GM20431 (cell line): ENCODE results near the gene TMEM131.
"Not testable (repeated sequence)": the region's sequence is repeated elsewhere in the genome, so short reads cannot be mapped to it uniquely, and the experiment has no call there.

Experiments used
- in situ Hi-C: fragments of 300-500 bp; cut with MseI, MboI; formaldehyde crosslinking; loops from one replicate; pipeline ENCODE4 v1.15.0; 2020; ENCODE audit warnings: low sequenced_read_pairs; ENCODE audit not compliant: unreplicated experiment

The TMEM131 gene

GRCh38 chr2:97961534-97961933 is 34.2 kb downstream of the TMEM131 start:
- in situ Hi-C loops: no loop called here

- in situ Hi-C loops: no loop called here
Observed at GRCh38 chr2:97958184-97958583, 37.6 kb downstream of the TMEM131 start.

GRCh38 chr2:97957432-97958183 is 38.1 kb downstream of the TMEM131 start:
- in situ Hi-C loops: no loop called here

GRCh38 chr2:97956753-97957152 is 39.0 kb downstream of the TMEM131 start:
- in situ Hi-C loops: not testable (repeated sequence)

- in situ Hi-C loops: no loop called here
Observed at GRCh38 chr2:97953853-97954252, 41.9 kb downstream of the TMEM131 start.

GRCh38 chr2:97952357-97952756 is 43.4 kb downstream of the TMEM131 start:
- in situ Hi-C loops: no loop called here

GRCh38 chr2:97951155-97951680 is 44.5 kb downstream of the TMEM131 start:
- in situ Hi-C loops: no loop called here

GRCh38 chr2:97950329-97951154 is 45.2 kb downstream of the TMEM131 start:
- in situ Hi-C loops: no loop called here

- in situ Hi-C loops: no loop called here
Observed at GRCh38 chr2:97948926-97949325, 46.8 kb downstream of the TMEM131 start.

GRCh38 chr2:97945791-97946190 is 50.0 kb downstream of the TMEM131 start:
- in situ Hi-C loops: no loop called here

GRCh38 chr2:97936881-97937280 is 58.9 kb downstream of the TMEM131 start:
- in situ Hi-C loops: no loop called here

- in situ Hi-C loops: no loop called here
Observed at GRCh38 chr2:97936199-97936598, 59.5 kb downstream of the TMEM131 start.

GRCh38 chr2:97935719-97936161 is 60.0 kb downstream of the TMEM131 start:
- in situ Hi-C loops: no loop called here

GRCh38 chr2:97932975-97933662 is 62.6 kb downstream of the TMEM131 start:
- in situ Hi-C loops: no loop called here

GRCh38 chr2:97931858-97932225 is 63.9 kb downstream of the TMEM131 start:
- in situ Hi-C loops: no loop called here

GRCh38 chr2:97931118-97931857 is 64.5 kb downstream of the TMEM131 start:
- in situ Hi-C loops: no loop called here

- in situ Hi-C loops: no loop called here
Observed at GRCh38 chr2:97928591-97928990, 67.2 kb downstream of the TMEM131 start.

GRCh38 chr2:97926946-97927345 is 68.8 kb downstream of the TMEM131 start:
- in situ Hi-C loops: no loop called here

GRCh38 chr2:97924194-97924593 is 71.6 kb downstream of the TMEM131 start:
- in situ Hi-C loops: no loop called here

- in situ Hi-C loops: no loop called here
Observed at GRCh38 chr2:97919858-97920257, 75.9 kb downstream of the TMEM131 start.
